HepG2 (cell line): ENCODE measurements around the gene MLN.

Experiments
- CTCF ChIP-seq: sonication (generic); formaldehyde crosslinking; IDR thresholded peaks from 2 replicates; pipeline ENCODE4 v1.5.0; 2020; ENCODE audit warnings: mild to moderate bottlenecking, missing genetic modification reagents, moderate library complexity
- HINFP ChIP-seq: sonication (generic); formaldehyde crosslinking; IDR thresholded peaks from 2 replicates; pipeline ENCODE4 v1.4.0; 2020; ENCODE audit warnings: low read depth, mild to moderate bottlenecking, missing genetic modification reagents
- IKZF1 ChIP-seq: fragments of 450-650 bp; IDR thresholded peaks from 2 replicates; pipeline ENCODE4 v1.7.1; 2016
- RBM22 ChIP-seq: fragments of 200-400 bp; formaldehyde crosslinking; optimal IDR thresholded peaks from 2 replicates; pipeline ENCODE3; 2017; ENCODE audit warnings: mild to moderate bottlenecking, low read length, moderate library complexity

GRCh38 chr6:33847867-33848266, 44.1 kb upstream of the MLN start:
- no peak for TF ChIP-seq RBM22
- TF ChIP-seq CTCF (CRISPR knock-in tag): no peak
- TF ChIP-seq HINFP (CRISPR knock-in tag): no peak
- no peak for TF ChIP-seq IKZF1
